ENCODE results near the gene VPS37B. TPM values are rescaled to one million over a fixed set of nuclear protein-coding genes. Genes with fewer than 3 reads are reported as not detected.

Gene VPS37B
- total RNA-seq, 1 donor from 2014 or later: 32.6 TPM

Other genes starting within 250 kb of the VPS37B start
- 3.4 TPM for gene HCAR2, start 192.8 kb downstream of the VPS37B start, total RNA-seq
- gene HCAR3, start 179.3 kb downstream of the VPS37B start, total RNA-seq: 2.6 TPM
- 0.10 TPM for gene HCAR1, start 165.3 kb downstream of the VPS37B start, total RNA-seq
- gene DENR, start 143.3 kb downstream of the VPS37B start, total RNA-seq: 40.8 TPM
- gene CCDC62, start 121.6 kb downstream of the VPS37B start, total RNA-seq: 2.8 TPM
- gene HIP1R, start 60.7 kb downstream of the VPS37B start, total RNA-seq: 14.1 TPM
- 4.1 TPM for gene ABCB9, start 70.3 kb upstream of the VPS37B start, total RNA-seq
- gene OGFOD2, start 79.1 kb upstream of the VPS37B start, total RNA-seq: 8.8 TPM
- 90.4 TPM for gene ARL6IP4, start 84.6 kb upstream of the VPS37B start, total RNA-seq

All from tongue (tissue), 1 donor.